HG03064 (cell line): ENCODE results near the gene OR5V1.
"Not testable (repeated sequence)": the region's sequence is repeated elsewhere in the genome, so short reads cannot be mapped to it uniquely, and the experiment has no call there.

ENCODE experiments used
- ATAC-seq: cut with Tn5 transposase; IDR thresholded peaks from one replicate; pipeline ENCODE4 v1.9.1; 2021; ENCODE audit warnings: low read depth; ENCODE audit not compliant: unreplicated experiment

OR5V1 gene

GRCh38 chr6:29368765-29369164 lies at the start of gene OR5V1:
Gene OR5V1 (minus strand): TSS chr6:29368865. CDS start chr6:29356195, 12,670 bp downstream.
- ATAC-seq, result no peak

GRCh38 chr6:29414588-29414987 lies 45.9 kb upstream of the OR5V1 start, which contains the start of gene OR12D1:
Gene OR12D1 (plus strand): TSS chr6:29414928.
- ATAC-seq, result no peak

- ATAC-seq, result no peak
These were observed 35.1 kb upstream of the OR5V1 start for GRCh38 chr6:29403801-29404200.

- ATAC-seq, result no peak
These were observed 30.9 kb upstream of the OR5V1 start for GRCh38 chr6:29399525-29399924.

- ATAC-seq, result no peak
These were observed 26.7 kb upstream of the OR5V1 start, which contains the start of gene OR12D2 for GRCh38 chr6:29395331-29395730. Gene OR12D2 (plus strand): TSS chr6:29395631. CDS start chr6:29396700, 1,069 bp downstream.

- no peak for ATAC-seq
These were observed 19.9 kb upstream of the OR5V1 start for GRCh38 chr6:29388533-29388932.

- ATAC-seq, result no peak
These were observed 7.3 kb upstream of the OR5V1 start for GRCh38 chr6:29376003-29376402.

GRCh38 chr6:29375191-29375590 lies 6.5 kb upstream of the OR5V1 start, which contains the start of gene OR12D3:
Gene OR12D3 (minus strand): TSS chr6:29375291. CDS start chr6:29375287, 4 bp downstream.
- no peak for ATAC-seq

- ATAC-seq, result no peak
These were observed 13.1 kb downstream of the OR5V1 start for GRCh38 chr6:29355603-29356002.

- no peak for ATAC-seq
These were observed 13.7 kb downstream of the OR5V1 start for GRCh38 chr6:29354980-29355379.

GRCh38 chr6:29349348-29349747 lies 19.3 kb downstream of the OR5V1 start:
- ATAC-seq, result not testable (repeated sequence)

- ATAC-seq, result no peak
These were observed 23.3 kb downstream of the OR5V1 start for GRCh38 chr6:29345380-29345779.

GRCh38 chr6:29336269-29336668 lies 32.4 kb downstream of the OR5V1 start:
- ATAC-seq, result no peak

- ATAC-seq, result no peak
These were observed 36.0 kb downstream of the OR5V1 start for GRCh38 chr6:29332676-29333075.

GRCh38 chr6:29325777-29326176 lies 42.9 kb downstream of the OR5V1 start:
- no peak for ATAC-seq

- ATAC-seq, result not testable (repeated sequence)
These were observed 45.3 kb downstream of the OR5V1 start for GRCh38 chr6:29323332-29323731.

- no peak for ATAC-seq
These were observed 48.7 kb downstream of the OR5V1 start for GRCh38 chr6:29319931-29320330.
